Ascending aorta (tissue), 2 donors: ENCODE results near the gene ALG12. TPM values are rescaled to one million over a fixed set of nuclear protein-coding genes. Genes with fewer than 3 reads are reported as not detected.

Experiments
- DNase-seq, 2 donors: peaks; one replicate each; pipeline ENCODE4 v3.0.0-alpha.2; 2019; ENCODE audit warnings: low spot score in 2 of 2
- H3K27ac ChIP-seq, 2 donors: fragments of 200-600 bp; sonication (generic); one replicate each; pipeline ENCODE4 v1.5.1; 2016 to 2017; ENCODE audit warnings: mild to moderate bottlenecking in 1 of 2
- H3K27me3 ChIP-seq: fragments of 200-600 bp; sonication (generic); one replicate; pipeline ENCODE4 v1.5.1; 2017
- H3K36me3 ChIP-seq, 2 donors: fragments of 200-600 bp; sonication (generic); one replicate each; pipeline ENCODE4 v1.5.1; 2016
- H3K4me1 ChIP-seq, 2 donors: fragments of 200-600 bp; sonication (generic); one replicate each; pipeline ENCODE4 v1.5.1; 2016 to 2017; ENCODE audit warnings: mild to moderate bottlenecking in 1 of 2
- H3K4me3 ChIP-seq, 2 donors: fragments of 200-600 bp; sonication (generic); one replicate each; pipeline ENCODE4 v1.5.1; 2016 to 2017; ENCODE audit warnings: mild to moderate bottlenecking in 1 of 2
- H3K9me3 ChIP-seq, 2 donors: fragments of 200-600 bp; sonication (generic); one replicate each; pipeline ENCODE4 v1.5.1; 2016
- intact Hi-C: fragments of 100-400 bp; cut with DNase I; formaldehyde crosslinking; loops from one replicate; pipeline ENCODE4 v1.15.1; 2023
- total RNA-seq: library from RNA; depleted of rRNA; stranded (reverse); fragments of >200 nt; gene quantifications from one replicate; pipeline ENCODE4 v1.1.0, GENCODE V29; 2016
- TF ChIP-seq, protein P1 (sequence below), 3 experiments: fragments of 200-600 bp in 2 of 3; fragments of 450-650 bp in 1 of 3; sonication (generic) in 2 of 3; IDR thresholded peaks; one replicate each; pipeline ENCODE4 v1.5.1; 2016 to 2019; ENCODE audit warnings: antibody characterized with exemption in 3 of 3, mild to moderate bottlenecking in 1 of 3, moderate library complexity in 1 of 3

The ALG12 gene
- total RNA-seq, 1 donor from 2014 or later: 6.9 TPM

DNA sequence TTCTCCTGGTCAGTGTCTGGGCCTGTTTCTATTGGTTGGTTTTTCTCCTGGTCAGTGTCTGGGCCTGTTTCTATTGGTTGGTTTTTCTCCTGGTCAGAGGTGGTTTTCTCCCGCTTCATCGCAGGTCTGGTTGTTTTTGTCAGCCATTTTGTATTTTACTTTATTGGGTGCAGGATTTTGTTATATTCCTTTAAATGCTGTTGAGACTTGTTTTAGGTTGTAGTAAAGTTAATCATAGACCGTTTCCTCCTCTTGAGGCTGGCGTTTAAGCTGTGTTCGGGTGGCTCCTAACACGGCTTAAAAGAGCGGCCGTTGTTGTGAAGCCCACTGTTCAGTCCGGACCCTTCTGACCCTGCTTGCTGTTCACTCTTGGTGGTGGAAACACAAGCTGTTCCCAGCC, 38.4 kb downstream of the ALG12 start:
- TF ChIP-seq, protein P1, sequence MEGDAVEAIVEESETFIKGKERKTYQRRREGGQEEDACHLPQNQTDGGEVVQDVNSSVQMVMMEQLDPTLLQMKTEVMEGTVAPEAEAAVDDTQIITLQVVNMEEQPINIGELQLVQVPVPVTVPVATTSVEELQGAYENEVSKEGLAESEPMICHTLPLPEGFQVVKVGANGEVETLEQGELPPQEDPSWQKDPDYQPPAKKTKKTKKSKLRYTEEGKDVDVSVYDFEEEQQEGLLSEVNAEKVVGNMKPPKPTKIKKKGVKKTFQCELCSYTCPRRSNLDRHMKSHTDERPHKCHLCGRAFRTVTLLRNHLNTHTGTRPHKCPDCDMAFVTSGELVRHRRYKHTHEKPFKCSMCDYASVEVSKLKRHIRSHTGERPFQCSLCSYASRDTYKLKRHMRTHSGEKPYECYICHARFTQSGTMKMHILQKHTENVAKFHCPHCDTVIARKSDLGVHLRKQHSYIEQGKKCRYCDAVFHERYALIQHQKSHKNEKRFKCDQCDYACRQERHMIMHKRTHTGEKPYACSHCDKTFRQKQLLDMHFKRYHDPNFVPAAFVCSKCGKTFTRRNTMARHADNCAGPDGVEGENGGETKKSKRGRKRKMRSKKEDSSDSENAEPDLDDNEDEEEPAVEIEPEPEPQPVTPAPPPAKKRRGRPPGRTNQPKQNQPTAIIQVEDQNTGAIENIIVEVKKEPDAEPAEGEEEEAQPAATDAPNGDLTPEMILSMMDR (IDR thresholded peaks at IDR 0.05): no peak
- intact Hi-C loops: no loop called here
- Histone ChIP-seq H3K27me3 (no peaks in the 10 kb centered on the region), H3K4me3 (no peak overlapping the region), H3K4me1 (no peaks in the 10 kb centered on the region), H3K9me3 (peaks cover 7 to 69% of the 10 kb centered on the region in 2 donors), H3K36me3 (peaks cover 10 to 24% of the 10 kb centered on the region in 2 donors), H3K27ac (no peak overlapping the region)
- no peak for DNase-seq

DNA sequence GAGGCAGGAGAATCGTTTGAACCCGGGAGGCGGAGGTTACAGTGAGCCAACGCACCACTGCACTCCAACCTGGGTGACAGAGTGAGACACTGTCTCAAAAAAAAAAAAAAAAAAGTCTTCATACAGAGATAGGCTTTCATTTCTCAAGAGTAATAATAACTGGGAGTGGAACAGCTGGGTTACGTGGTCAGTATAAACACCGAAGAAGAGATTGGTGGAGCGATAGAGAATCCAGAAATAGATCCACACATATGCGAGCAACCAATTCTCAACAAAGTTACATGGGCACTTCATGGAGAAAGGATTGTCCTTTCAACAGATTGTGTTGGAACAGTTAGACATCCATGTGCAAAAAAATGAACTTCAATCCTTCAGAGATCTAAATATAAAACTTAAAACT, 40.0 kb downstream of the ALG12 start:
- H3K36me3 ChIP-seq: peaks cover 0 to 7% of the 10 kb centered on the region in 2 donors
- H3K4me1 ChIP-seq: no peaks in the 10 kb centered on the region
- H3K9me3 ChIP-seq: peaks cover 10 to 62% of the 10 kb centered on the region in 2 donors
- intact Hi-C loops: no loop called here
- TF ChIP-seq, protein P1 (IDR thresholded peaks at IDR 0.05): no peak
- H3K27ac ChIP-seq: no peak overlapping the region
- H3K27me3 ChIP-seq: no peaks in the 10 kb centered on the region
- no peak overlapping the region for H3K4me3 ChIP-seq
- DNase-seq: no peak

DNA sequence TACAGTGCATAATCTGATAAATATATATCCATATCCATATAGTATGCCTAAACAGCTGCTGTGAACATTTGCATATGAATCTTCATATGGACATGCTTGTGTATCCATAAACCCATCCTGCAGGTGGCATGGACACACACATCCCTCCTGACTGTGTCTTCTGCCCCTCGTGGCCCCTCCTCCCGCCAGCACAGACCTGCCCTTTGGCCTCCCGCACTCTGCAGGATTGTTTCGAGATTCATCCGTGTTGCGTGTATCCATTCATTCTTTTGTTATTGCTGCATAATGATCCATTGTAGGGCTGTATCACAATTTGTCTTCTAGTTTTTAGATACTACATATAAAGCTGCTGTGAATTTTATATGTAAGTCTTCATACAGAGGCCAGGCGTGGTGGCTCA, 40.6 kb downstream of the ALG12 start:
- Histone ChIP-seq H3K9me3 (peaks cover 13 to 61% of the 10 kb centered on the region in 2 donors), H3K27me3 (no peaks in the 10 kb centered on the region), H3K4me3 (no peak overlapping the region), H3K4me1 (no peaks in the 10 kb centered on the region), H3K27ac (no peak overlapping the region), H3K36me3 (peaks cover 0 to 5% of the 10 kb centered on the region in 2 donors)
- intact Hi-C loops: no loop called here
- TF ChIP-seq, protein P1 (IDR thresholded peaks at IDR 0.05): no peak
- no peak for DNase-seq

DNA sequence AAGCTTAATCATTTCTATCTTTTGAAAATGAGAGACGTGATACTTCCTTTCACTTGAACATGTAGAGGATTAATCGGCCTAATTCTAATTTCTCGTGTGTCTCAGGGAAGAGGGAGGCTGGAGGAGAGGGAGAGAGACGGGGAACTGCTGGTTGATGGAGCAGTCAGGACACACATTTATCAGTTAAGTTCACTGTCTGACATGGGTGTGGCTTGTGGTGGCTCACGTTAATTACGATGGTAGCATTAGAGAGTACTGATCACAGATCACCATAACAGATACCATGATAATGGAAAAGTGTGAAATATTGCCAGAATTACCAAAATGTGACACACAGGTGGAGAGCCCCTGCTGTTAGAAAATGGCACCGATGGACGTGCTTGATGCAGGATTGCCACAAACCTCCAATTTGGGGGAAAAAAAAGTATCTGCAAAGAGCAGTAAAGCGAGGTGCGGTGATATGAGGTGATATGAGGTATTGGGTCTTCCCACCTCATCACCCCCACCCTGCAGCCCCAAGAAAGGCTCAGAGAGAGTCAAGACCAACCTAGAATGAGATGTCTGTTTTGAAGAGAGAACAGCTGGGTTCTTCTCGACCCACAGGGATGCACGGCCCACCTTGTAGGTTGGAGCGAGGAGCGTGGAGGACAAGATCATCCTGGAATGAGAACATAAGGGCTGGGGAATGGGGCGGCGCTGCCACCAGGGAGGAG, 44.9 kb downstream of the ALG12 start:
- peaks cover 0 to 2% of the 10 kb centered on the region in 2 donors for H3K36me3 ChIP-seq
- no peak for DNase-seq
- intact Hi-C loops: no loop called here
- no peaks in the 10 kb centered on the region for H3K4me1 ChIP-seq
- no peak overlapping the region for H3K27ac ChIP-seq
- no peaks in the 10 kb centered on the region for H3K27me3 ChIP-seq
- H3K9me3 ChIP-seq: peaks cover 17 to 72% of the 10 kb centered on the region in 2 donors
- TF ChIP-seq, protein P1 (IDR thresholded peaks at IDR 0.05): no peak
- no peak overlapping the region for H3K4me3 ChIP-seq

DNA sequence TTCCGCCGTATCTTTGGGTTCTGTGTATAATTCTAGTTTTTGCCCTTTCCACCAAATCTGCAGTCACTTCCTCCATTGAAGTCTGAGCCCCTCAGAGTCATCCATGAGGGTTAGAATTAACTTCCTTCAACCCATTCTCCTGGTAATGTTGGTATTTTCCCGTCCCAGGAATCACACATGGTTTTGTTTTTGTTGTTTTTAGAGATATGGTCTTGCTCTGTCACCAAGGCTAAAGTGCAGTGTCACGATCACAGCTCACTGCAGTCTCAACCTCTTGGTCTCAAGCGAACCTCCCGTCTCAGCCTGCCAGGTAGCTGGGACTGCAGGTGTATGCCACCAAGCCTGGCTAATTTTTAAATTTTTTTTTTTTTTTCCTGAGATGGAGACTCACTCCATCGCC, 45.9 kb downstream of the ALG12 start:
- Histone ChIP-seq H3K36me3 (peaks cover 0 to 9% of the 10 kb centered on the region in 2 donors), H3K27ac (no peak overlapping the region), H3K9me3 (peaks cover 17 to 76% of the 10 kb centered on the region in 2 donors), H3K4me1 (no peaks in the 10 kb centered on the region), H3K27me3 (no peaks in the 10 kb centered on the region), H3K4me3 (no peak overlapping the region)
- no peak for DNase-seq
- intact Hi-C loops: no loop called here
- TF ChIP-seq, protein P1 (IDR thresholded peaks at IDR 0.05): no peak
